SJCRH30 (cell line): ENCODE measurements around the gene SULF2. TPM values are rescaled to one million over a fixed set of nuclear protein-coding genes. Genes with fewer than 3 reads are reported as not detected.
A peak's percentile ranks its signal among the peaks of the same experiment; 100 is the strongest.

Experiments
- DNase-seq, 2 experiments: peaks; one replicate each; pipeline ENCODE4 v3.0.0-alpha.2; 2015 to 2020
- H3K27ac ChIP-seq: fragments of 250-450 bp; sonication (Bioruptor Pico); 2 replicates; pipeline ENCODE4 v1.5.1; 2020; ENCODE audit warnings: mild to moderate bottlenecking, moderate library complexity
- H3K27me3 ChIP-seq: fragments of 250-450 bp; sonication (Bioruptor Pico); 2 replicates; pipeline ENCODE4 v1.5.1; 2020; ENCODE audit warnings: mild to moderate bottlenecking, moderate library complexity
- H3K36me3 ChIP-seq: fragments of 250-450 bp; sonication (Bioruptor Pico); 2 replicates; pipeline ENCODE4 v1.5.1; 2020; ENCODE audit warnings: mild to moderate bottlenecking, moderate library complexity
- H3K4me1 ChIP-seq: fragments of 250-450 bp; sonication (Bioruptor Pico); 2 replicates; pipeline ENCODE4 v1.5.1; 2020; ENCODE audit warnings: mild to moderate bottlenecking, moderate library complexity
- H3K4me3 ChIP-seq: fragments of 250-450 bp; sonication (Bioruptor Pico); 2 replicates; pipeline ENCODE4 v1.5.1; 2020; ENCODE audit warnings: mild to moderate bottlenecking, moderate library complexity
- H3K9me3 ChIP-seq: fragments of 250-450 bp; sonication (Bioruptor Pico); replicated peaks from 2 replicates; pipeline ENCODE4 v1.5.1; 2020; ENCODE audit warnings: mild to moderate bottlenecking, moderate library complexity
- total RNA-seq: library from RNA; depleted of rRNA; stranded (reverse); fragments of >200 nt; shearing (Covaris generic); gene quantifications from 2 replicates; pipeline ENCODE4 v1.2.3, GENCODE V29; 2014

SULF2 gene
- total RNA-seq, 1 experiment from 2014 or later: 122 TPM

GRCh38 chr20:47696856-47697255 is 88.4 kb downstream of the SULF2 start:
- H3K4me1 ChIP-seq: peaks cover 9% of the 10 kb centered on the region
- H3K36me3 ChIP-seq: peaks cover 35% of the 10 kb centered on the region
- peaks cover 4% of the 10 kb centered on the region; the same call in 1 of the 2 replicates for H3K9me3 ChIP-seq
- H3K4me3 ChIP-seq: no peak overlapping the region
- no peak for DNase-seq
- no peaks in the 10 kb centered on the region for H3K27me3 ChIP-seq
- H3K27ac ChIP-seq: no peak overlapping the region

GRCh38 chr20:47694021-47694818 is 91.1 kb downstream of the SULF2 start:
- H3K36me3 ChIP-seq: peaks cover 41% of the 10 kb centered on the region

GRCh38 chr20:47691625-47692024 is 93.7 kb downstream of the SULF2 start:
- DNase-seq: peak in 1 of 2 experiments; percentile 59
- peaks cover 16% of the 10 kb centered on the region for H3K9me3 ChIP-seq
- H3K36me3 ChIP-seq: peaks cover 34% of the 10 kb centered on the region
- H3K4me3 ChIP-seq: no peak overlapping the region
- H3K27me3 ChIP-seq: no peaks in the 10 kb centered on the region
- H3K4me1 ChIP-seq: peaks cover 5% of the 10 kb centered on the region; the same call in 1 of the 2 replicates
- no peak overlapping the region for H3K27ac ChIP-seq

More at GRCh38 chr20:47694021-47694818, 91.1 kb downstream of the SULF2 start:
- no peak overlapping the region for H3K27ac ChIP-seq
- no peak overlapping the region for H3K4me3 ChIP-seq
- no peaks in the 10 kb centered on the region for H3K4me1 ChIP-seq
- no peak for DNase-seq
- H3K9me3 ChIP-seq: peaks cover 16% of the 10 kb centered on the region
- H3K27me3 ChIP-seq: no peaks in the 10 kb centered on the region

- Histone ChIP-seq H3K4me3 (no peak overlapping the region), H3K36me3 (peaks cover 26% of the 10 kb centered on the region), H3K4me1 (peaks cover 9% of the 10 kb centered on the region), H3K27ac (no peak overlapping the region), H3K27me3 (no peaks in the 10 kb centered on the region), H3K9me3 (peaks cover 16% of the 10 kb centered on the region)
- no peak for DNase-seq
These were observed 95.5 kb downstream of the SULF2 start for GRCh38 chr20:47689731-47690130.

GRCh38 chr20:47688385-47689381 is 96.6 kb downstream of the SULF2 start:
- Histone ChIP-seq H3K36me3 (peaks cover 24% of the 10 kb centered on the region), H3K9me3 (peaks cover 16% of the 10 kb centered on the region), H3K27me3 (no peaks in the 10 kb centered on the region), H3K27ac (no peak overlapping the region), H3K4me1 (peaks cover 9% of the 10 kb centered on the region), H3K4me3 (no peak overlapping the region)
- DNase-seq: no peak

GRCh38 chr20:47687095-47687987 is 97.9 kb downstream of the SULF2 start:
- Histone ChIP-seq H3K4me1 (peaks cover 9% of the 10 kb centered on the region), H3K36me3 (peaks cover 24% of the 10 kb centered on the region), H3K4me3 (no peak overlapping the region), H3K9me3 (peaks cover 16% of the 10 kb centered on the region), H3K27me3 (no peaks in the 10 kb centered on the region), H3K27ac (peak overlapping the region; percentile 35)
- DNase-seq: no peak

GRCh38 chr20:47686545-47686944 is 98.7 kb downstream of the SULF2 start:
- H3K36me3 ChIP-seq: peaks cover 25% of the 10 kb centered on the region
- peaks cover 11% of the 10 kb centered on the region for H3K9me3 ChIP-seq
- DNase-seq: peak; percentile 86 to 89
- peaks cover 9% of the 10 kb centered on the region for H3K4me1 ChIP-seq
- H3K27ac ChIP-seq: peak overlapping the region; percentile 35
- H3K27me3 ChIP-seq: no peaks in the 10 kb centered on the region
- H3K4me3 ChIP-seq: no peak overlapping the region

GRCh38 chr20:47684306-47685080 is 100.8 kb downstream of the SULF2 start:
- no peaks in the 10 kb centered on the region for H3K27me3 ChIP-seq
- no peak overlapping the region for H3K27ac ChIP-seq
- no peak for DNase-seq
- peaks cover 9% of the 10 kb centered on the region for H3K4me1 ChIP-seq
- H3K9me3 ChIP-seq: no peaks in the 10 kb centered on the region
- no peak overlapping the region for H3K4me3 ChIP-seq
- H3K36me3 ChIP-seq: peaks cover 19% of the 10 kb centered on the region

GRCh38 chr20:47682916-47683315 is 102.4 kb downstream of the SULF2 start:
- DNase-seq: no peak
- H3K9me3 ChIP-seq: no peaks in the 10 kb centered on the region
- peaks cover 9% of the 10 kb centered on the region for H3K4me1 ChIP-seq
- peaks cover 8% of the 10 kb centered on the region for H3K36me3 ChIP-seq
- H3K4me3 ChIP-seq: no peak overlapping the region
- H3K27me3 ChIP-seq: no peaks in the 10 kb centered on the region
- H3K27ac ChIP-seq: no peak overlapping the region

- Histone ChIP-seq H3K27ac (no peak overlapping the region), H3K27me3 (no peaks in the 10 kb centered on the region), H3K36me3 (peaks cover 8% of the 10 kb centered on the region), H3K4me3 (no peak overlapping the region), H3K4me1 (peaks cover 9% of the 10 kb centered on the region), H3K9me3 (no peaks in the 10 kb centered on the region)
- DNase-seq: peak; percentile 69 to 70
These were observed 103.1 kb downstream of the SULF2 start for GRCh38 chr20:47682028-47682783.

GRCh38 chr20:47680804-47681529 is 104.3 kb downstream of the SULF2 start:
- Histone ChIP-seq H3K9me3 (no peaks in the 10 kb centered on the region), H3K4me3 (no peak overlapping the region), H3K27me3 (no peaks in the 10 kb centered on the region), H3K36me3 (peaks cover 8% of the 10 kb centered on the region), H3K4me1 (no peaks in the 10 kb centered on the region), H3K27ac (no peak overlapping the region)
- DNase-seq: no peak

GRCh38 chr20:47679462-47679861 is 105.8 kb downstream of the SULF2 start:
- no peaks in the 10 kb centered on the region for H3K4me1 ChIP-seq
- H3K4me3 ChIP-seq: no peak overlapping the region
- DNase-seq: no peak
- peaks cover 8% of the 10 kb centered on the region for H3K36me3 ChIP-seq
- H3K9me3 ChIP-seq: no peaks in the 10 kb centered on the region
- no peak overlapping the region for H3K27ac ChIP-seq
- H3K27me3 ChIP-seq: no peaks in the 10 kb centered on the region
